CD14-positive monocyte (primary cell): ENCODE measurements around the gene CACNA1G. TPM values are rescaled to one million over a fixed set of nuclear protein-coding genes. Genes with fewer than 3 reads are reported as not detected.

Source experiments
- DNase-seq, 3 donors: peaks; one replicate each; pipeline ENCODE4 v3.0.0-alpha.2; 2011 to 2022
- H2AFZ ChIP-seq: 2 replicates; pipeline ENCODE4 v1.6.0; 2012; ENCODE audit warnings: mild to moderate bottlenecking, low read depth, low read length, inconsistent platforms; ENCODE audit not compliant: insufficient read depth, poor library complexity, severe bottlenecking
- H3K27ac ChIP-seq, 2 donors: 1 replicate in 1 of 2; 2 replicates in 1 of 2; pipeline ENCODE4 v1.5.1; 2012 to 2013; ENCODE audit warnings: low read length in 2 of 2, control low read depth in 1 of 2, inconsistent platforms in 1 of 2, low read depth in 1 of 2, mild to moderate bottlenecking in 1 of 2
- H3K27me3 ChIP-seq, 2 donors: one replicate each; pipeline versions ENCODE4 v1.6.0 to v1.6.1; 2011 to 2013; ENCODE audit warnings: low read length in 2 of 2; ENCODE audit not compliant: control insufficient read depth in 2 of 2, insufficient read depth in 2 of 2
- H3K36me3 ChIP-seq, 2 donors: replicated peaks in 1 of 2; 1 replicate in 1 of 2; 2 replicates in 1 of 2; pipeline versions ENCODE4 v1.5.1 to v1.6.1; 2012 to 2013; ENCODE audit warnings: low read length in 2 of 2, control low read depth in 1 of 2, inconsistent platforms in 1 of 2, mild to moderate bottlenecking in 1 of 2; ENCODE audit not compliant: insufficient read depth in 2 of 2, control insufficient read depth in 1 of 2
- H3K4me1 ChIP-seq, 2 donors: 1 replicate in 1 of 2; 2 replicates in 1 of 2; pipeline versions ENCODE4 v1.5.1 to v1.6.1; 2012 to 2013; ENCODE audit warnings: low read length in 2 of 2, control low read depth in 1 of 2, inconsistent platforms in 1 of 2, mild to moderate bottlenecking in 1 of 2, moderate library complexity in 1 of 2; ENCODE audit not compliant: insufficient read depth in 2 of 2, control insufficient read depth in 1 of 2
- H3K4me2 ChIP-seq: replicated peaks from 2 replicates; pipeline ENCODE3; 2012; ENCODE audit warnings: low read length, moderate library complexity, mild to moderate bottlenecking; ENCODE audit not compliant: poor library complexity, severe bottlenecking; ENCODE audit errors: extremely low read depth
- H3K4me3 ChIP-seq, 3 experiments: fragments of 200-600 bp in 1 of 3; sonication (generic) in 1 of 3; replicated peaks in 1 of 3; 1 replicate in 2 of 3; 2 replicates in 1 of 3; pipeline ENCODE4 v1.5.1; 2011 to 2013; ENCODE audit warnings: low read length in 3 of 3, mild to moderate bottlenecking in 3 of 3, control low read depth in 2 of 3, low read depth in 2 of 3, inconsistent platforms in 1 of 3, moderate library complexity in 1 of 3
- H3K79me2 ChIP-seq: 2 replicates; pipeline ENCODE4 v1.6.0; 2012; ENCODE audit warnings: mild to moderate bottlenecking, control low read depth, inconsistent platforms, low read length, moderate library complexity; ENCODE audit not compliant: insufficient read depth
- H3K9ac ChIP-seq: 2 replicates; pipeline ENCODE4 v1.6.0; 2017; ENCODE audit warnings: low read length, mild to moderate bottlenecking; ENCODE audit not compliant: insufficient read depth, poor library complexity, severe bottlenecking
- H3K9me3 ChIP-seq, 2 donors: replicated peaks in 1 of 2; 1 replicate in 1 of 2; 2 replicates in 1 of 2; pipeline versions ENCODE4 v1.5.1 to v1.6.1; 2012 to 2013; ENCODE audit warnings: low read length in 2 of 2, control low read depth in 1 of 2; ENCODE audit not compliant: control insufficient read depth in 1 of 2, insufficient read depth in 1 of 2
- H4K20me1 ChIP-seq: 2 replicates; pipeline ENCODE4 v1.6.0; 2012; ENCODE audit warnings: mild to moderate bottlenecking, low read length, control low read depth, moderate library complexity; ENCODE audit not compliant: insufficient read depth
- H3K27ac Mint-ChIP-seq, 7 donors: one replicate each; pipeline ENCODE4 v1.8.0; 2020; ENCODE audit warnings: mild to moderate bottlenecking in 7 of 7, mixed read lengths in 7 of 7, moderate library complexity in 6 of 7, inconsistent platforms in 2 of 7
- H3K27me3 Mint-ChIP-seq, 3 donors: one replicate each; pipeline ENCODE4 v1.8.0; 2021 to 2022; ENCODE audit warnings: low read depth in 3 of 3, mild to moderate bottlenecking in 3 of 3, mixed read lengths in 3 of 3, moderate library complexity in 3 of 3, inconsistent platforms in 1 of 3
- H3K36me3 Mint-ChIP-seq, 2 donors: one replicate each; pipeline ENCODE4 v1.8.0; 2020; ENCODE audit warnings: mixed read lengths in 2 of 2, inconsistent platforms in 1 of 2, mild to moderate bottlenecking in 1 of 2
- H3K4me1 Mint-ChIP-seq: one replicate; pipeline ENCODE4 v1.8.0; 2020; ENCODE audit warnings: mild to moderate bottlenecking, mixed read lengths
- H3K4me3 Mint-ChIP-seq, 2 donors: one replicate each; pipeline ENCODE4 v1.8.0; 2020; ENCODE audit warnings: mild to moderate bottlenecking in 2 of 2, mixed read lengths in 2 of 2, moderate library complexity in 1 of 2
- H3K9me3 Mint-ChIP-seq, 7 donors: one replicate each; pipeline ENCODE4 v1.8.0; 2020 to 2022; ENCODE audit warnings: mixed read lengths in 7 of 7, mild to moderate bottlenecking in 6 of 7, moderate library complexity in 6 of 7, inconsistent platforms in 2 of 7
- CTCF ChIP-seq: fragments of 200-600 bp; IDR thresholded peaks from one replicate; pipeline ENCODE4 v1.8.0; 2022; ENCODE audit warnings: antibody characterized with exemption, mild to moderate bottlenecking
- WGBS: methylation state at CpG from one replicate; pipeline ENCODE4 v1.1.5; 2013; ENCODE audit warnings: missing lambda C conversion rate; ENCODE audit not compliant: insufficient coverage; 5-methylcytosine and 5-hydroxymethylcytosine counted together
- intact Hi-C, 2 donors: fragments of 100-400 bp; cut with micrococcal nuclease; formaldehyde crosslinking; loops; one replicate each; pipeline versions ENCODE4 v1.15.0 to v1.15.1; 2023
- polyA plus RNA-seq, 3 donors: library from polyadenylated mRNA; depleted of rRNA in 1 of 3; unstranded in 2 of 3; stranded (reverse) in 1 of 3; fragments of 300-500 nt in 2 of 3; fragments of >200 nt in 1 of 3; fragmentation: Illumina TruSeq in 2 of 3; gene quantifications; 1 replicate in 2 of 3; 2 replicates in 1 of 3; pipeline ENCODE4 v1.2.3, GENCODE V29; 2012 to 2021

Gene CACNA1G
- polyA plus RNA-seq, 3 donors = 0.03 TPM; not detected in 2

- Mint-ChIP-seq H3K27me3 (peaks cover 28 to 52% (median 32%) of the 10 kb centered on the region in 3 donors), H3K36me3 (no peaks in the 10 kb centered on the region), H3K4me3 (no peak overlapping the region), H3K9me3 (no peaks in the 10 kb centered on the region), H3K4me1 (peaks cover 16% of the 10 kb centered on the region), H3K27ac (no peak overlapping the region)
- WGBS = 92% methylated on average over 17 of the region's 18 CpGs
- Histone ChIP-seq H3K4me3 (no peak overlapping the region), H3K27ac (no peak overlapping the region), H4K20me1 (no peaks in the 10 kb centered on the region), H3K36me3 (no peaks in the 10 kb centered on the region), H3K9me3 (no peaks in the 10 kb centered on the region), H3K9ac (no peak overlapping the region), H3K27me3 (peaks cover 0 to 18% of the 10 kb centered on the region in 2 donors), H3K4me2 (no peak overlapping the region), H3K79me2 (no peaks in the 10 kb centered on the region), H2AFZ (no peak overlapping the region), H3K4me1 (no peaks in the 10 kb centered on the region)
- TF ChIP-seq CTCF = no peak
- no peak for DNase-seq
- intact Hi-C loops = no loop called here
Observed at GRCh38 chr17:50602836-50603235, 42.3 kb downstream of the CACNA1G start.

- no peaks in the 10 kb centered on the region for H3K9me3 ChIP-seq
- Mint-ChIP-seq H3K27ac (peak overlapping the region in 1 of 7 donors; percentile 1), H3K9me3 (no peaks in the 10 kb centered on the region), H3K4me1 (peaks cover 16% of the 10 kb centered on the region), H3K4me3 (no peak overlapping the region), H3K27me3 (peaks cover 30 to 52% (median 32%) of the 10 kb centered on the region in 3 donors), H3K36me3 (no peaks in the 10 kb centered on the region)
- H3K4me1 ChIP-seq = no peaks in the 10 kb centered on the region
- no peaks in the 10 kb centered on the region for H4K20me1 ChIP-seq
- no peaks in the 10 kb centered on the region for H3K36me3 ChIP-seq
- DNase-seq = no peak
- H3K79me2 ChIP-seq = no peaks in the 10 kb centered on the region
- no peak for TF ChIP-seq CTCF
- H3K4me2 ChIP-seq = no peak overlapping the region
- WGBS = 97% methylated on average over 3 of the region's 9 CpGs
- H3K9ac ChIP-seq = no peak overlapping the region
- no peak overlapping the region for H2AFZ ChIP-seq
- peaks cover 0 to 18% of the 10 kb centered on the region in 2 donors for H3K27me3 ChIP-seq
- intact Hi-C loops = no loop called here
- H3K27ac ChIP-seq = no peak overlapping the region
- no peak overlapping the region for H3K4me3 ChIP-seq
Observed at GRCh38 chr17:50603340-50603739, 42.8 kb downstream of the CACNA1G start.
